Left ventricle myocardium inferior (tissue), 1 donor: ENCODE measurements around the gene EP400. TPM values are rescaled to one million over a fixed set of nuclear protein-coding genes. Genes with fewer than 3 reads are reported as not detected.
"Not testable (repeated sequence)": the region's sequence is repeated elsewhere in the genome, so short reads cannot be mapped to it uniquely, and the experiment has no call there.

Experiments used
- DNase-seq: peaks from one replicate; pipeline ENCODE4 v3.0.0-alpha.2; 2020
- H3K27ac ChIP-seq: fragments of 200-600 bp; replicated peaks from 2 replicates; pipeline ENCODE4 v1.8.0; 2021
- H3K27me3 ChIP-seq: fragments of 200-600 bp; 2 replicates; pipeline ENCODE4 v1.8.0; 2021; ENCODE audit warnings: low read depth
- H3K36me3 ChIP-seq: fragments of 200-600 bp; 2 replicates; pipeline ENCODE4 v1.8.0; 2021
- H3K4me1 ChIP-seq: fragments of 200-600 bp; 2 replicates; pipeline ENCODE4 v1.8.0; 2021
- H3K4me3 ChIP-seq: fragments of 200-600 bp; 2 replicates; pipeline ENCODE4 v1.8.0; 2021; ENCODE audit warnings: mild to moderate bottlenecking, moderate library complexity
- H3K9me3 ChIP-seq: fragments of 200-600 bp; replicated peaks from 2 replicates; pipeline ENCODE4 v1.8.0; 2021
- intact Hi-C: fragments of 100-400 bp; cut with micrococcal nuclease; formaldehyde crosslinking; loops from one replicate; pipeline ENCODE4 v1.11.0; 2022
- total RNA-seq: library from RNA; stranded (reverse); fragmentation: NEBNext Ultra II Directional; extraction: Animal tissue kit (Norgen Biotek cat#: 25700); gene quantifications from one replicate; pipeline ENCODE4 v1.2.1, GENCODE V29; 2021
- TF ChIP-seq, protein P1 (sequence below): fragments of 200-600 bp; IDR thresholded peaks from 2 replicates; pipeline ENCODE4 v1.8.0; 2021; ENCODE audit warnings: antibody characterized with exemption, mild to moderate bottlenecking, borderline replicate concordance
- donor health status: DM: no; HTN: yes; CAD: no; lungs with severe emphysema.

The EP400 gene
- total RNA-seq, 1 donor from 2014 or later = 15.3 TPM

DNA sequence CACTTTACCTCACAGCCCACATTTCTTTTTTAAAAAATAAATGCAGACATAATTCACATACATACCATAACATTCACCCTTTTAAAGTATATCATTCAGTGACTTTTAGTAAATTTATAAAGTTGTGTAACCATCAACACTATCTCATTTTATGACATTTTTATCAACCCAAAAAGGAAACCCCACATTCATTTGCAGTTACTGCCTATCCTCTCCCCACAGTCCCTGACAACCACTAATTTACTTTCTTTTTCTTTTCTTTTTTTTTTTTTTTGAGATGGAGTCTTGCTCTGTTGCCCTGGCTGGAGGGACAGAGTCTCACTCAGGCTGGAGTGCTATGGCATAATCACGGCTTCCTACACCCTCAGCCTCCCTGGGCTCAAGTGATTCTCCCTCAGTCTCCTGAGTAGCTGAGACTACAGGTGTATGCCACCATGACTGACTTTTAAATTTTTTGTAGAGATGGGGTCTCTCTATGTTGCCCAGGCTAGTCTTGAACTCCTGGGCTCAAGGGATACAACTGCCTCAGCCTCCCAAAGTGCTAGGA lies 1.5 kb upstream of the EP400 start:
- peak overlapping the region; percentile 90 for H3K27ac ChIP-seq
- H3K27me3 ChIP-seq = no peaks in the 10 kb centered on the region
- H3K36me3 ChIP-seq = peaks cover 17% of the 10 kb centered on the region
- no peak overlapping the region for H3K4me3 ChIP-seq
- H3K9me3 ChIP-seq = no peaks in the 10 kb centered on the region
- intact Hi-C loops = no loop called here
- H3K4me1 ChIP-seq = peaks cover 48% of the 10 kb centered on the region
- TF ChIP-seq, protein P1, sequence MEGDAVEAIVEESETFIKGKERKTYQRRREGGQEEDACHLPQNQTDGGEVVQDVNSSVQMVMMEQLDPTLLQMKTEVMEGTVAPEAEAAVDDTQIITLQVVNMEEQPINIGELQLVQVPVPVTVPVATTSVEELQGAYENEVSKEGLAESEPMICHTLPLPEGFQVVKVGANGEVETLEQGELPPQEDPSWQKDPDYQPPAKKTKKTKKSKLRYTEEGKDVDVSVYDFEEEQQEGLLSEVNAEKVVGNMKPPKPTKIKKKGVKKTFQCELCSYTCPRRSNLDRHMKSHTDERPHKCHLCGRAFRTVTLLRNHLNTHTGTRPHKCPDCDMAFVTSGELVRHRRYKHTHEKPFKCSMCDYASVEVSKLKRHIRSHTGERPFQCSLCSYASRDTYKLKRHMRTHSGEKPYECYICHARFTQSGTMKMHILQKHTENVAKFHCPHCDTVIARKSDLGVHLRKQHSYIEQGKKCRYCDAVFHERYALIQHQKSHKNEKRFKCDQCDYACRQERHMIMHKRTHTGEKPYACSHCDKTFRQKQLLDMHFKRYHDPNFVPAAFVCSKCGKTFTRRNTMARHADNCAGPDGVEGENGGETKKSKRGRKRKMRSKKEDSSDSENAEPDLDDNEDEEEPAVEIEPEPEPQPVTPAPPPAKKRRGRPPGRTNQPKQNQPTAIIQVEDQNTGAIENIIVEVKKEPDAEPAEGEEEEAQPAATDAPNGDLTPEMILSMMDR = no peak
- no peak for DNase-seq

DNA sequence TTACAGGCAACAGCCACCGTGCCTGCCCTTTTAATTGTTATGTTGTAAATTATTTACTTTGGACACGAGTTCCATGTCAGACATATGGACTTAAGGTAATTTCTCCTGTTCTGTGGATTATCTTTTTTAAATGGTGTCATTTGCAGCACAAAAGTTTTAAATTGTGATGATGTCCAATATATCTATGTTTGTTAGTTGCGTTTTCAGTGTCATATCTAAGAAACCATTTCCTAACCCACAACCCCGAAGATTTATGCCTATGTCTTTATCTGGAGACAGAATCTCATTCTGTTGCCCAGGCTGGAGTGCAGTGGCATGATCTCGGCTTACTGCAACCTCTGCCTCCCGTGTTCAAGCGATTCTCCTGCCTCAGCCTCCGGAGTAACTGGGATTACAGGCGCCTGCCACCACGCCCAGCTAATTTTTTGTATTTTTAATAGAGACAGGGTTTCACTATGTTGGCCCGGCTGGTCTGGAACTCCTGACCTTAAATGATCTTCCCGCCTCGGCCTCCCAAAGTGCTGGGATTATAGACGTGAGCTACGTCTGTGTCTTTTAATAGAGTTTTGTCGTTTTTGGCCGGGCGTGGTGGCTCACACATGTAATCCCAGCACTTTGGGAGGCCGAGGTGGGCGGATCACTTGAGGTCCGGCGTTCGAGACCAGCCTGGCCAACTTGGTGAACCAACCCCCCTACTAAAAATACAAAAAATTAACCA lies 870 bp upstream of the EP400 start:
- DNase-seq, H3K9me3 ChIP-seq, H3K27me3 ChIP-seq, intact Hi-C loops: not testable (repeated sequence)
- peak overlapping the region; percentile 90 for H3K27ac ChIP-seq
- H3K4me3 ChIP-seq = peak overlapping the region; percentile 99
- peaks cover 10% of the 10 kb centered on the region for H3K36me3 ChIP-seq
- H3K4me1 ChIP-seq = peaks cover 50% of the 10 kb centered on the region

DNA sequence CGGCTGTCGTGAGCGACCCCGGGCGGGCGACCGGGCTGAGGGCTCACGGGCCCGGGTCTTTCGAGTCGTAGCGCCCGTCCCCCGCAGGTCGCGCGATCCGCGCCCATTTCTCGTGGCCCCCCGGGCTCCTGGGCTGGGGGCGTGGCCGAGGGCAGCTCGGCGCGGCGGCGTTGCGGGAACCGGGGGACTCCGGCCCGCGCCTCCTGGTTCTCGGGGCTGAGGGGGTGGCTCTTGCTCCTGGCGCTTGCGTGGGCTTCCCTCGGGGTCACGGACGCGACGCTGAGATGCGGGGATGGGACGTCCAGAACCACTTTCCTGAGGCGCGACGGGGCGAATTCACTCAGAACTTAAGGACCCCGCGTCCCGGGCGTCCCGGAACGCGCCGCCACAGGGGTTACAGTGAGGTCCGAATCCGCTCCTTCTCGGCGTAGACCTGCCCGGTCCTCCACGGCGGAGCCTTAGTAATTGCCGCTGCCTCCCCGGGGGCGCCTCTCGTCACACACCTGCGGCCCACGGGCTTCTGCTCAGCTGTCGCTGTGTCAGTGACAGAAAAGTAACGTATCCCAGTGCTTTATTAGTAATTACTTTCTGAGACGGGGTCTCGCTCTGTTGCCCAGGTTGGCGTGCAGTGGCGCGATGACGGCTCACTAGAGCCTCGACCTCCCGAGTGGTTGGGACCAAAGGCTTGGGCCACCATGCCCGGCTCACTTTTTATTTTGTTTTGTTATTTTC lies 606 bp downstream of the EP400 start:
- Histone ChIP-seq H3K36me3 (no peaks in the 10 kb centered on the region), H3K27me3 (no peaks in the 10 kb centered on the region), H3K4me3 (peak overlapping the region; percentile 99), H3K4me1 (peaks cover 52% of the 10 kb centered on the region), H3K27ac (peak overlapping the region; percentile 90), H3K9me3 (no peaks in the 10 kb centered on the region)
- TF ChIP-seq, protein P1 = no peak
- peak; percentile 31 for DNase-seq
- intact Hi-C loops = no loop called here

DNA sequence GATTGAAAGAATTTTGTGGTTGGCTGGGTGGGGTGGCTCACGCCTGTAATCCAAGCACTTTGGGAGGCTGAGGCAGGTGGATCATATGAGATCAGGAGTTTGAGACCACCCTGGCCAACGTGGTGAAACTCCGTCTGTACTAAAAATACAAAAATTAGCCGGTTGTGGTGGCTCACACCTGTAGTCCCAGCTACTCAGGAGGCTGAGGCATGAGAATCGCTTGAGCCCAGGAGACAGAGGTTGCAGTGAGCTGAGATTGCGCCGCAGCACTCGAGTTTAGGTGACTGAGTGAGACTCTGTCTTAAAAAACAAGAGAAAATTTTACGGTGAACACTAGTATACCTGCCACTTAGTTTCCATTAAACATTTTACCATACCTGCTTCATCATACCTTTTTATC lies 4.1 kb downstream of the EP400 start:
- DNase-seq = not testable (repeated sequence)

DNA sequence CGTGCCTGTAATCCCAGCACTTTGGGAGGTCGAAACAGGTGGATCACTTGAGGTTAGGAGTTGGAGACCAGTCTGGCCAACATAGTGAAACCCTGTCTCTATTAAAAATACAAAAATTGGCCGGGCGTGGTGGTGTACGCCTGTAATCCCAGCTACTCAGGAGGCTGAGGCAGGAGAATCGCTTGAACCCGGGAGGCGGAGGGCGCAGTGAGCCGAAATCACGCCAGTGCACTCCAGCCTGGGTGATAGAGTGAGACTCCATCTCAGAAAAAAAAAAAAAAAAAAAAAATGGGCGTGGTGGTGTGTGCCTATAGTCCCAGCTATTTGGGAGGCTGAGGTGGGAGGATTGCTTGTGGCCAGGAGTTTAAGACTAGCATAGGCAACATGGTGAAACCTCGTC lies 4.7 kb downstream of the EP400 start:
- H3K4me3 ChIP-seq, intact Hi-C loops, H3K27me3 ChIP-seq, DNase-seq, H3K9me3 ChIP-seq, H3K27ac ChIP-seq, H3K36me3 ChIP-seq: not testable (repeated sequence)
- H3K4me1 ChIP-seq = peaks cover 73% of the 10 kb centered on the region

More for the DNA sequence above, 4.1 kb downstream of the EP400 start:
- H3K36me3 ChIP-seq, H3K9me3 ChIP-seq, H3K4me3 ChIP-seq, H3K27ac ChIP-seq, intact Hi-C loops, H3K27me3 ChIP-seq: not testable (repeated sequence)
- peaks cover 71% of the 10 kb centered on the region for H3K4me1 ChIP-seq

DNA sequence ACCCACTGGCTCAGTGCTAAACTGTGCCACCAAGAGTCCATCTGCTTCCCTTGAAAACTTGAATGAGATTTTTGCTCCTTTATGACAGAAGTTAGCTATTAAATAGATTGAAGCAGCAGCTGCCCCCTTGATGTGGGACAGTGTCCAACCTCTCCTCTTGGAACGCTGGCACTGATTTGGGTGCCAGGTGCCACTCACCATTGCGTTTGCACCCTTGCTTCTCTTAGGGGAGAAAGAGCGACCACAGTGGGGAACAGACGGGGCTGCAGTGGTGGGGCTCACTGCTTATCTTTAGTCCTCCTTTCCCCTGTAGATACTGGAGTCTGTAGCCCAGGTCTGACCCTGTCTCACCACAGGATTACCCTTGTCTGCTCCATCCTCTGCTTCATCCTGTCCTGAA lies 9.4 kb downstream of the EP400 start:
- intact Hi-C loops = no loop called here
- H3K27ac ChIP-seq = no peak overlapping the region
- H3K36me3 ChIP-seq = peaks cover 8% of the 10 kb centered on the region
- H3K4me3 ChIP-seq = no peak overlapping the region
- TF ChIP-seq, protein P1 = no peak
- DNase-seq = no peak
- peaks cover 65% of the 10 kb centered on the region for H3K4me1 ChIP-seq
- H3K27me3 ChIP-seq = no peaks in the 10 kb centered on the region
- no peaks in the 10 kb centered on the region for H3K9me3 ChIP-seq
